ENCODE measurements around the gene ZNF785.

ZNF785 gene

GRCh38 chr16:30565526-30565925 is 20.0 kb downstream of the ZNF785 start:
- TF ChIP-seq, protein P1, sequence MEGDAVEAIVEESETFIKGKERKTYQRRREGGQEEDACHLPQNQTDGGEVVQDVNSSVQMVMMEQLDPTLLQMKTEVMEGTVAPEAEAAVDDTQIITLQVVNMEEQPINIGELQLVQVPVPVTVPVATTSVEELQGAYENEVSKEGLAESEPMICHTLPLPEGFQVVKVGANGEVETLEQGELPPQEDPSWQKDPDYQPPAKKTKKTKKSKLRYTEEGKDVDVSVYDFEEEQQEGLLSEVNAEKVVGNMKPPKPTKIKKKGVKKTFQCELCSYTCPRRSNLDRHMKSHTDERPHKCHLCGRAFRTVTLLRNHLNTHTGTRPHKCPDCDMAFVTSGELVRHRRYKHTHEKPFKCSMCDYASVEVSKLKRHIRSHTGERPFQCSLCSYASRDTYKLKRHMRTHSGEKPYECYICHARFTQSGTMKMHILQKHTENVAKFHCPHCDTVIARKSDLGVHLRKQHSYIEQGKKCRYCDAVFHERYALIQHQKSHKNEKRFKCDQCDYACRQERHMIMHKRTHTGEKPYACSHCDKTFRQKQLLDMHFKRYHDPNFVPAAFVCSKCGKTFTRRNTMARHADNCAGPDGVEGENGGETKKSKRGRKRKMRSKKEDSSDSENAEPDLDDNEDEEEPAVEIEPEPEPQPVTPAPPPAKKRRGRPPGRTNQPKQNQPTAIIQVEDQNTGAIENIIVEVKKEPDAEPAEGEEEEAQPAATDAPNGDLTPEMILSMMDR (conservative IDR thresholded peaks at IDR 0.05; ENCODE audit: low read depth, low read length), result no peak
- no peak overlapping the region for H3K4me3 ChIP-seq (ENCODE audit: low read depth, low read length)
- no peak for DNase-seq (ENCODE audit: low read depth)

DNA sequence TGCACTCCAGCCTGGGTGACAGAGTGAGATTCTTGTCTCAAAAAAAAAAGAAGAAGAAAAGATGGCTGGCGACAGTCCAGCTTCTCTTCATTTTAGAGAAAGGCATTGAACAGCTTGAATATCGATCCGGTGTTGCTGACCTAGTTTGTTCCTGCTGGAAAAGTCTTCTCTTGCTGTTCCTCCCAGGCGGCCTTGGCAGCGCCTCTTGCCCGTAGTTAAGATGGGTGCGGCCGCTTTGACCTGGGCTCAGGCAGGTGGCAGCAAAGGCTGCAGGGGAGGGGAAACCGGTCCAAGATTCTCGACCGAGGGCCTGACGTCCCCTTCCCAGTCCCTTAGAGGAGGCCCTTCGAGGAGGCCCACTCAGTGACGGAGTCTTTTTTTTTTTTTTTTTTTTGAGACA is 23.5 kb downstream of the ZNF785 start:
- TF ChIP-seq, protein P1 (conservative IDR thresholded peaks at IDR 0.05; ENCODE audit: low read depth, low read length), result no peak
- DNase-seq (ENCODE audit: low read depth), result no peak
- H3K4me3 ChIP-seq (ENCODE audit: low read depth, low read length), result no peak overlapping the region

GRCh38 chr16:30561089-30561816 is 24.2 kb downstream of the ZNF785 start:
- peak overlapping the region; percentile 53 for H3K4me3 ChIP-seq (ENCODE audit: low read depth, low read length)
- DNase-seq (ENCODE audit: low read depth), result no peak
- TF ChIP-seq, protein P1 (conservative IDR thresholded peaks at IDR 0.05; ENCODE audit: low read depth, low read length), result no peak

- H3K4me3 ChIP-seq (ENCODE audit: low read depth, low read length), result no peak overlapping the region
- no peak for DNase-seq (ENCODE audit: low read depth)
- TF ChIP-seq, protein P1 (conservative IDR thresholded peaks at IDR 0.05; ENCODE audit: low read depth, low read length), result no peak
Measured at GRCh38 chr16:30559690-30560089, 25.8 kb downstream of the ZNF785 start.

GRCh38 chr16:30558789-30559377 is 26.6 kb downstream of the ZNF785 start:
- DNase-seq (ENCODE audit: low read depth), result no peak
- H3K4me3 ChIP-seq (ENCODE audit: low read depth, low read length), result peak overlapping the region; percentile 85
- TF ChIP-seq, protein P1 (conservative IDR thresholded peaks at IDR 0.05; ENCODE audit: low read depth, low read length), result no peak

GRCh38 chr16:30557957-30558788 is 27.3 kb downstream of the ZNF785 start, which contains the start of gene ZNF764:
Gene ZNF764, minus strand, starts transcription at chr16:30558374. Its CDS starts 192 bp downstream, at chr16:30558182.
- H3K4me3 ChIP-seq (ENCODE audit: low read depth, low read length), result peak within 1 kb of the TSS; percentile 85
- peak; percentile 98 for DNase-seq (ENCODE audit: low read depth)
- TF ChIP-seq, protein P1 (conservative IDR thresholded peaks at IDR 0.05; ENCODE audit: low read depth, low read length), result no peak

Data from choroid plexus epithelial cell (primary cell).